HCT116 (cell line): ENCODE data around the gene CASK. TPM values are rescaled to one million over a fixed set of nuclear protein-coding genes. Genes with fewer than 3 reads are reported as not detected.

Source experiments
- ATAC-seq: fragments of 200-7000 bp; cut with Tn5 transposase; 2 replicates; pipeline ENCODE4 v1.9.1; 2020; ENCODE audit warnings: mild to moderate bottlenecking, moderate library complexity
- BruUV-seq: library from RNA; stranded (reverse); fragments of 400-500 nt; replicated peaks from 2 replicates; lab custom pipeline; 2021; lab: Mats Ljungman, UMichigan
- CTCF ChIA-PET: fragments of 300-600 bp; sonication (Branson Sonifier 250); formaldehyde crosslinking; loops from one replicate; lab custom pipeline; 2021; ENCODE audit warnings: antibody characterized with exemption; lab: Charles Lee
- POLR2A ChIA-PET: fragments of 300-600, 350-600 bp; sonication (Branson Sonifier 250); formaldehyde crosslinking; loops from one replicate; lab custom pipeline; 2021; ENCODE audit warnings: antibody characterized with exemption; lab: Charles Lee
- RAD21 ChIA-PET, 2 experiments: fragments of 300-600 bp; sonication (Branson Sonifier 250); formaldehyde crosslinking; loops; one replicate each; lab custom pipeline; 2023; ENCODE audit warnings: low total read pairs in 2 of 2; ENCODE audit not compliant: uncharacterized antibody in 2 of 2, unreplicated experiment in 2 of 2, low non-redundant PET in 1 of 2; lab: Charles Lee
- DNase-seq: peaks from one replicate; pipeline ENCODE4 v3.0.0-alpha.2; 2010; ENCODE audit warnings: low read depth, low spot score
- H2AFZ ChIP-seq: fragments of 200-600 bp; shearing (Covaris generic), sonication (generic); 2 replicates; pipeline ENCODE4 v1.6.1; 2017; ENCODE audit warnings: low read depth, mixed run types, mixed read lengths, antibody characterized with exemption, low read length; ENCODE audit not compliant: poor library complexity, severe bottlenecking
- H3K27ac ChIP-seq: 2 replicates; pipeline ENCODE4 v1.5.1; 2012; ENCODE audit warnings: low read depth, low read length
- H3K27me3 ChIP-seq: fragments of 200-600 bp; sonication (generic); 2 replicates; pipeline ENCODE4 v1.6.1; 2016; ENCODE audit warnings: mixed run types, low read length, mixed read lengths; ENCODE audit not compliant: insufficient read depth
- H3K36me3 ChIP-seq, 2 experiments: fragments of 200-500 bp in 1 of 2; fragments of 200-600 bp in 1 of 2; sonication (Bioruptor generic) in 1 of 2; sonication (generic) in 1 of 2; 2 replicates each; pipeline versions ENCODE4 v1.5.1 to v1.6.1; 2014 to 2016; ENCODE audit warnings: low read length in 2 of 2, inconsistent platforms in 1 of 2, mixed read lengths in 1 of 2, mixed run types in 1 of 2; ENCODE audit not compliant: insufficient read depth in 2 of 2, control insufficient read depth in 1 of 2
- H3K4me1 ChIP-seq, 2 experiments: fragments of 200-600 bp in 1 of 2; sonication (generic) in 1 of 2; 2 replicates each; pipeline versions ENCODE4 v1.5.1 to v1.6.1; 2012 to 2017; ENCODE audit warnings: low read length in 2 of 2, inconsistent platforms in 1 of 2, mild to moderate bottlenecking in 1 of 2, mixed read lengths in 1 of 2, mixed run types in 1 of 2, moderate library complexity in 1 of 2; ENCODE audit not compliant: insufficient read depth in 2 of 2, control insufficient read depth in 1 of 2
- H3K4me2 ChIP-seq: fragments of 200-600 bp; sonication (generic); 2 replicates; pipeline ENCODE4 v1.6.1; 2017; ENCODE audit warnings: mixed run types, low read length, mixed read lengths
- H3K4me3 ChIP-seq, 2 experiments: fragments of 200-600 bp in 1 of 2; sonication (generic) in 1 of 2; replicated peaks in 1 of 2; 2 replicates each; pipeline ENCODE4 v1.5.1; 2011 to 2016; ENCODE audit warnings: low read length in 2 of 2, control low read depth in 1 of 2, low read depth in 1 of 2, mild to moderate bottlenecking in 1 of 2, mixed read lengths in 1 of 2, mixed run types in 1 of 2
- H3K79me2 ChIP-seq: fragments of 200-600 bp; sonication (generic); 2 replicates; pipeline ENCODE4 v1.6.1; 2017; ENCODE audit warnings: mild to moderate bottlenecking, mixed run types, low read length, moderate library complexity, mixed read lengths; ENCODE audit not compliant: insufficient read depth
- H3K9ac ChIP-seq: fragments of 200-600 bp; sonication (generic); 2 replicates; pipeline ENCODE4 v1.6.1; 2016; ENCODE audit warnings: low read length, mixed read lengths
- H3K9me2 ChIP-seq: fragments of 200-600 bp; sonication (generic), shearing (Covaris generic); 2 replicates; pipeline ENCODE4 v1.6.1; 2017; ENCODE audit warnings: mixed run types, mild to moderate bottlenecking, moderate library complexity; ENCODE audit not compliant: insufficient read depth
- H3K9me3 ChIP-seq, 2 experiments: fragments of 200-500 bp in 1 of 2; fragments of 200-600 bp in 1 of 2; sonication (Bioruptor generic) in 1 of 2; sonication (generic) in 1 of 2; 2 replicates each; pipeline ENCODE4 v1.6.1; 2014 to 2017; ENCODE audit warnings: low read length in 2 of 2, mixed read lengths in 2 of 2, inconsistent platforms in 1 of 2, low read depth in 1 of 2, mild to moderate bottlenecking in 1 of 2, mixed run types in 1 of 2, moderate library complexity in 1 of 2; ENCODE audit not compliant: control insufficient read depth in 1 of 2, insufficient read depth in 1 of 2
- H4K20me1 ChIP-seq: fragments of 200-600 bp; sonication (generic), shearing (Covaris generic); 2 replicates; pipeline ENCODE4 v1.6.1; 2017; ENCODE audit warnings: mixed run types, mild to moderate bottlenecking, moderate library complexity; ENCODE audit not compliant: insufficient read depth
- CBX3 ChIP-seq: IDR thresholded peaks from 2 replicates; pipeline ENCODE4 v1.6.1; 2012; ENCODE audit warnings: low read depth
- FOSL1 ChIP-seq: IDR thresholded peaks from 2 replicates; pipeline ENCODE4 v1.6.1; 2012; ENCODE audit warnings: low read depth
- JUND ChIP-seq: IDR thresholded peaks from 2 replicates; pipeline ENCODE4 v1.6.1; 2012
- POLR2A ChIP-seq: IDR thresholded peaks from 2 replicates; pipeline ENCODE4 v1.7.0; 2011; ENCODE audit warnings: borderline replicate concordance; ENCODE audit not compliant: insufficient read depth, insufficient read length; ENCODE audit errors: extremely low read depth
- RAD21 ChIP-seq: IDR thresholded peaks from 2 replicates; pipeline ENCODE4 v1.6.1; 2012; ENCODE audit warnings: low read depth, mild to moderate bottlenecking
- SIN3A ChIP-seq: IDR thresholded peaks from 2 replicates; pipeline ENCODE4 v1.6.1; 2012; ENCODE audit warnings: low read depth
- SP1 ChIP-seq: IDR thresholded peaks from 2 replicates; pipeline ENCODE4 v1.6.1; 2012; ENCODE audit warnings: low read depth
- SRF ChIP-seq: IDR thresholded peaks from 2 replicates; pipeline ENCODE4 v1.6.1; 2012; ENCODE audit warnings: low read depth
- ZFX ChIP-seq: fragments of 450-650 bp; IDR thresholded peaks from 2 replicates; pipeline ENCODE4 v1.6.1; 2017
- intact Hi-C: fragments of 100-400 bp; cut with micrococcal nuclease; formaldehyde crosslinking; loops from 2 replicates; pipeline ENCODE4 v1.10.0; 2022
- total RNA-seq: library from RNA; stranded (reverse); gene quantifications from one replicate; pipeline ENCODE4 v1.2.1, GENCODE V29; 2021; ENCODE audit not compliant: unreplicated experiment
- TF ChIP-seq, protein P1 (sequence below): IDR thresholded peaks from 2 replicates; pipeline ENCODE4 v1.6.1; 2012
- TF ChIP-seq, protein P2 (sequence below): IDR thresholded peaks from 2 replicates; pipeline ENCODE4 v1.6.1; 2012

The CASK gene
- total RNA-seq, 1 experiment from 2014 or later: 39.0 TPM

DNA sequence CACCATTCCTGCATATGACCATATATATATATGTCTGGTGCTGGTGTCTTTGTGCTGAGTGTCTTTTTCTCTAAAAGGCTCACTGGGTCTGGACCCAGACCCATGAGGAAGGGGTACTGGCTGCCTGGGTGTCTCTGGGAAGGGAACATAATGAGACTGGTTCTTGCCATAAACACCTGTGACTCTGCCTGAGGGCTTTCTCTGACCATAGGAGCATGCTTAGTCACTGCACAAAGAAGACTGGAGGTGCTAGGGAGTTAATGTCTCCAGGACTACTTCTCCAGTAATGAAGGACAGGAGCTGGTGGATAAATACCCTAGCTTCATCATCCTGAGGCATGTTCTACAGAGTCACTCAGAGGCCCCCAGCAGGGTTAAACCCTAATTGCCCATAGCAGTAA is 47.1 kb upstream of the CASK start:
- no peak overlapping the region for H3K27ac ChIP-seq
- no peak for ATAC-seq
- no peak overlapping the region for H2AFZ ChIP-seq
- CTCF ChIA-PET: no interaction called here
- no peaks in the 10 kb centered on the region for H3K79me2 ChIP-seq
- BruUV-seq: no TSS peak
- H4K20me1 ChIP-seq: no peaks in the 10 kb centered on the region
- no peak for DNase-seq
- no peaks in the 10 kb centered on the region for H3K4me1 ChIP-seq
- no peaks in the 10 kb centered on the region for H3K27me3 ChIP-seq
- no peak overlapping the region for H3K4me2 ChIP-seq
- H3K9me2 ChIP-seq: no peaks in the 10 kb centered on the region
- RAD21 ChIA-PET: no interaction called here
- H3K9me3 ChIP-seq: no peaks in the 10 kb centered on the region
- TF ChIP-seq JUND: no peak
- TF ChIP-seq SP1: no peak
- no peak for TF ChIP-seq SRF
- TF ChIP-seq, protein P1, sequence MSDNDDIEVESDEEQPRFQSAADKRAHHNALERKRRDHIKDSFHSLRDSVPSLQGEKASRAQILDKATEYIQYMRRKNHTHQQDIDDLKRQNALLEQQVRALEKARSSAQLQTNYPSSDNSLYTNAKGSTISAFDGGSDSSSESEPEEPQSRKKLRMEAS: no peak
- no peak for TF ChIP-seq POLR2A
- TF ChIP-seq ZFX: no peak
- POLR2A ChIA-PET: interaction anchor here (0.6 kb wide), 1 partner anchor 1397 kb away, joined by 4 read pairs; no protein-coding TSS in a partner anchor
- H3K36me3 ChIP-seq: no peaks in the 10 kb centered on the region
- H3K4me3 ChIP-seq: no peak overlapping the region
- intact Hi-C loops: no loop called here
- H3K9ac ChIP-seq: no peak overlapping the region

DNA sequence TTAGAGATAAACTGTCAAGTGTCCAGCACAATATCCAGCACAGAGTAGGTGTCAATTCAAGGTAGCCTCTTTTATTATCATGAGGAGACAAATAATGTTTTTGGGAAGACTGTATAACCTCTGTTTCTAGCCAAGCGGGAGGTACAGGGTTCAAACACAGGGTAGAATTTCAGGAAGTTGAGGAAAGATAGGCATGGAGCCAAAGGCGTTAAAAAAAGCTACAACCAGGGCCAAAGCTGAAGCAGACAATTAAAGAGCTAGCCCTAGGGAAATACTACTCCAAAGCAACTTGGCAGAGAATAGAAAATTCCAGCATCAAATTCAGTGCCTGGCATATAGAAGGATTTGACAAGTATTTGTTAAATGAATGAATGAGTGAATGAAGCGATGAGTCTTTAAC is 40.0 kb upstream of the CASK start:
- CTCF ChIA-PET: no interaction called here
- H3K9ac ChIP-seq: no peak overlapping the region
- no peak overlapping the region for H2AFZ ChIP-seq
- intact Hi-C loops: no loop called here
- ATAC-seq: no peak
- no TSS peak for BruUV-seq
- no peaks in the 10 kb centered on the region for H3K27me3 ChIP-seq
- H3K4me2 ChIP-seq: no peak overlapping the region
- no peaks in the 10 kb centered on the region for H3K4me1 ChIP-seq
- POLR2A ChIA-PET: no interaction called here
- H4K20me1 ChIP-seq: no peaks in the 10 kb centered on the region
- no peak overlapping the region for H3K27ac ChIP-seq
- H3K79me2 ChIP-seq: no peaks in the 10 kb centered on the region
- no peaks in the 10 kb centered on the region for H3K36me3 ChIP-seq
- RAD21 ChIA-PET: no interaction called here
- H3K4me3 ChIP-seq: no peak overlapping the region
- TF ChIP-seq, protein P2, sequence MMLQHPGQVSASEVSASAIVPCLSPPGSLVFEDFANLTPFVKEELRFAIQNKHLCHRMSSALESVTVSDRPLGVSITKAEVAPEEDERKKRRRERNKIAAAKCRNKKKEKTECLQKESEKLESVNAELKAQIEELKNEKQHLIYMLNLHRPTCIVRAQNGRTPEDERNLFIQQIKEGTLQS: no peak
- TF ChIP-seq SIN3A: no peak
- TF ChIP-seq RAD21: no peak
- TF ChIP-seq, protein P1: no peak
- TF ChIP-seq FOSL1: no peak
- TF ChIP-seq SP1: no peak
- no peak for TF ChIP-seq JUND
- TF ChIP-seq CBX3: no peak
- H3K9me3 ChIP-seq: no peaks in the 10 kb centered on the region
- no peak for DNase-seq
- no peaks in the 10 kb centered on the region for H3K9me2 ChIP-seq
